Subcutaneous abdominal adipose tissue (tissue), 5 donors: Measurements from ENCODE around the gene CTXN1.

ENCODE experiments used
- H3K27ac ChIP-seq: one replicate; pipeline ENCODE4 v1.7.0; 2013; ENCODE audit warnings: low read depth, mild to moderate bottlenecking, inconsistent platforms, low read length, moderate library complexity
- H3K27me3 ChIP-seq, 5 donors: one replicate each; pipeline ENCODE4 v1.7.0; 2013; ENCODE audit warnings: low read length in 5 of 5, inconsistent platforms in 1 of 5; ENCODE audit not compliant: control insufficient read depth in 5 of 5, insufficient read depth in 4 of 5
- H3K36me3 ChIP-seq, 5 donors: one replicate each; pipeline ENCODE4 v1.7.0; 2013; ENCODE audit warnings: low read length in 5 of 5; ENCODE audit not compliant: control insufficient read depth in 5 of 5, insufficient read depth in 5 of 5
- H3K4me1 ChIP-seq, 5 donors: one replicate each; pipeline ENCODE4 v1.7.0; 2013; ENCODE audit warnings: low read length in 5 of 5, mild to moderate bottlenecking in 3 of 5, moderate library complexity in 1 of 5; ENCODE audit not compliant: control insufficient read depth in 5 of 5, insufficient read depth in 5 of 5
- H3K4me3 ChIP-seq, 5 donors: one replicate each; pipeline ENCODE4 v1.7.0; 2013; ENCODE audit warnings: low read length in 5 of 5, low read depth in 1 of 5
- H3K9ac ChIP-seq, 5 donors: one replicate each; pipeline ENCODE4 v1.7.0; 2013; ENCODE audit warnings: low read length in 5 of 5, mild to moderate bottlenecking in 4 of 5, moderate library complexity in 3 of 5
- H3K9me3 ChIP-seq, 5 donors: one replicate each; pipeline ENCODE4 v1.7.0; 2013; ENCODE audit warnings: low read length in 5 of 5; ENCODE audit not compliant: control insufficient read depth in 5 of 5
- donor health status: healthy.
- donor health status: healthy.
- donor health status: healthy.
- donor health status: healthy.
- donor health status: healthy.

Gene CTXN1

GRCh38 chr19:7903244-7904073 is 22.5 kb downstream of the CTXN1 start, which contains the start of gene MAP2K7:
Gene MAP2K7, plus strand, starts transcription at chr19:7903877. Its CDS starts 68 bp downstream, at chr19:7903945.
- peak within 1 kb of the TSS; percentile 52 to 91 (median 84) for H3K9ac ChIP-seq
- H3K9me3 ChIP-seq = no peaks in the 10 kb centered on the region
- H3K4me1 ChIP-seq = peaks cover 8 to 36% (median 35%) of the 10 kb centered on the region in 5 donors
- H3K27me3 ChIP-seq = peaks cover 0 to 11% (median 0%) of the 10 kb centered on the region in 5 donors
- peak within 1 kb of the TSS; percentile 62 for H3K27ac ChIP-seq
- H3K36me3 ChIP-seq = peaks cover 0 to 18% (median 9%) of the 10 kb centered on the region in 5 donors
- H3K4me3 ChIP-seq = peak within 1 kb of the TSS; percentile 80 to 94 (median 84)

GRCh38 chr19:7902796-7903243 is 23.1 kb downstream of the CTXN1 start:
- Histone ChIP-seq H3K9ac (peak overlapping the region; percentile 38 to 81 (median 75)), H3K9me3 (no peaks in the 10 kb centered on the region), H3K36me3 (peaks cover 0 to 14% (median 5%) of the 10 kb centered on the region in 5 donors), H3K27me3 (peaks cover 0 to 11% (median 0%) of the 10 kb centered on the region in 5 donors), H3K4me1 (peaks cover 8 to 36% (median 35%) of the 10 kb centered on the region in 5 donors), H3K27ac (peak overlapping the region; percentile 62), H3K4me3 (peak overlapping the region; percentile 72 to 84 (median 79))

- peaks cover 0 to 8% (median 5%) of the 10 kb centered on the region in 5 donors for H3K36me3 ChIP-seq
- peaks cover 0 to 11% (median 0%) of the 10 kb centered on the region in 5 donors for H3K27me3 ChIP-seq
- peaks cover 8 to 32% (median 29%) of the 10 kb centered on the region in 5 donors for H3K4me1 ChIP-seq
- H3K27ac ChIP-seq = no peak overlapping the region
- no peak overlapping the region for H3K4me3 ChIP-seq
- no peaks in the 10 kb centered on the region for H3K9me3 ChIP-seq
- H3K9ac ChIP-seq = no peak overlapping the region
Observed at GRCh38 chr19:7901337-7901736, 24.6 kb downstream of the CTXN1 start.

- no peaks in the 10 kb centered on the region for H3K9me3 ChIP-seq
- peaks cover 8 to 28% (median 27%) of the 10 kb centered on the region in 5 donors for H3K4me1 ChIP-seq
- H3K27me3 ChIP-seq = peaks cover 0 to 11% (median 0%) of the 10 kb centered on the region in 5 donors
- no peak overlapping the region for H3K9ac ChIP-seq
- no peak overlapping the region for H3K4me3 ChIP-seq
- no peak overlapping the region for H3K27ac ChIP-seq
- H3K36me3 ChIP-seq = peaks cover 0 to 4% (median 2%) of the 10 kb centered on the region in 5 donors
Observed at GRCh38 chr19:7900931-7901330, 25.0 kb downstream of the CTXN1 start.

GRCh38 chr19:7900401-7900870 is 25.5 kb downstream of the CTXN1 start:
- Histone ChIP-seq H3K36me3 (no peaks in the 10 kb centered on the region), H3K4me1 (peaks cover 8 to 23% (median 23%) of the 10 kb centered on the region in 5 donors), H3K27ac (no peak overlapping the region), H3K4me3 (no peak overlapping the region), H3K9me3 (no peaks in the 10 kb centered on the region), H3K9ac (no peak overlapping the region), H3K27me3 (peaks cover 0 to 11% (median 3%) of the 10 kb centered on the region in 5 donors)

GRCh38 chr19:7899751-7900378 is 26.1 kb downstream of the CTXN1 start:
- no peaks in the 10 kb centered on the region for H3K9me3 ChIP-seq
- no peak overlapping the region for H3K9ac ChIP-seq
- H3K27ac ChIP-seq = no peak overlapping the region
- no peak overlapping the region for H3K4me3 ChIP-seq
- no peaks in the 10 kb centered on the region for H3K36me3 ChIP-seq
- H3K4me1 ChIP-seq = peaks cover 5 to 18% (median 17%) of the 10 kb centered on the region in 5 donors
- H3K27me3 ChIP-seq = peaks cover 0 to 15% (median 8%) of the 10 kb centered on the region in 5 donors

- Histone ChIP-seq H3K9ac (no peak overlapping the region), H3K27ac (no peak overlapping the region), H3K4me3 (no peak overlapping the region), H3K4me1 (peaks cover 2 to 10% (median 9%) of the 10 kb centered on the region in 5 donors), H3K9me3 (no peaks in the 10 kb centered on the region), H3K36me3 (no peaks in the 10 kb centered on the region), H3K27me3 (peaks cover 0 to 21% (median 16%) of the 10 kb centered on the region in 5 donors)
Observed at GRCh38 chr19:7898967-7899366, 27.0 kb downstream of the CTXN1 start.

- H3K27ac ChIP-seq = no peak overlapping the region
- no peaks in the 10 kb centered on the region for H3K4me1 ChIP-seq
- no peaks in the 10 kb centered on the region for H3K36me3 ChIP-seq
- peaks cover 0 to 26% (median 20%) of the 10 kb centered on the region in 5 donors for H3K27me3 ChIP-seq
- H3K4me3 ChIP-seq = no peak overlapping the region
- H3K9ac ChIP-seq = no peak overlapping the region
- no peaks in the 10 kb centered on the region for H3K9me3 ChIP-seq
Observed at GRCh38 chr19:7897292-7897691, 28.6 kb downstream of the CTXN1 start.

- H3K27me3 ChIP-seq = peaks cover 0 to 27% (median 20%) of the 10 kb centered on the region in 5 donors
Observed at GRCh38 chr19:7895565-7895964, 30.4 kb downstream of the CTXN1 start.

More at GRCh38 chr19:7895565-7895964, 30.4 kb downstream of the CTXN1 start:
- Histone ChIP-seq H3K9me3 (no peaks in the 10 kb centered on the region), H3K27ac (no peak overlapping the region), H3K4me3 (no peak overlapping the region), H3K36me3 (no peaks in the 10 kb centered on the region), H3K4me1 (no peaks in the 10 kb centered on the region), H3K9ac (no peak overlapping the region)
